Measurements from ENCODE around the gene DLG4.
"Not testable (repeated sequence)": the region's sequence is repeated elsewhere in the genome, so short reads cannot be mapped to it uniquely, and the experiment has no call there.

Gene DLG4

DNA sequence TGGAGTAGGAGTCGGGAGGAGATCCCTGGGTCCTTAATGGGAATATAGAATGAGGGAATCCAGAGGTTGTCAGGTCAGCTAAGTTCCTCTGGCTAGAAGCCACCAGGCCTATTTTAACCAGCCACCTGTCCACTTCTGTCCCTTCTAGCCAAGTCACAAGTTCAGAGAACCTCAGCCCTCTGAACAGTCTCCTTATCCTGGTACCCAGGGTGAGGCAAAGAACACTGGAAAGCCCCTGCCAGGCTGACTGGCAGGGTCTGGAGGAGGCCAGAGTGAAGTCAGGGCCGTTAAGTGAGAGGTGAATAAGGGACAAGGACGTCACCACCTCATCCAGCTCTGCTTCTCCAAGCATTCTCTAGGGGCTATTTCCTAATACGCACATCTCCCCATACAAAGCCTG is 29.2 kb upstream of the DLG4 start:
- H3K4me1 ChIP-seq (ENCODE audit: control insufficient read depth, insufficient read depth, low read length) = peaks cover 13% of the 10 kb centered on the region; the same call in 1 of the 2 replicates
- no peak overlapping the region for H3K4me3 ChIP-seq (ENCODE audit: low read depth, low read length)
- TF ChIP-seq GFI1B (tag by site-specific recombination; IDR thresholded peaks at IDR 0.05) = no peak
- TF ChIP-seq, protein P1, sequence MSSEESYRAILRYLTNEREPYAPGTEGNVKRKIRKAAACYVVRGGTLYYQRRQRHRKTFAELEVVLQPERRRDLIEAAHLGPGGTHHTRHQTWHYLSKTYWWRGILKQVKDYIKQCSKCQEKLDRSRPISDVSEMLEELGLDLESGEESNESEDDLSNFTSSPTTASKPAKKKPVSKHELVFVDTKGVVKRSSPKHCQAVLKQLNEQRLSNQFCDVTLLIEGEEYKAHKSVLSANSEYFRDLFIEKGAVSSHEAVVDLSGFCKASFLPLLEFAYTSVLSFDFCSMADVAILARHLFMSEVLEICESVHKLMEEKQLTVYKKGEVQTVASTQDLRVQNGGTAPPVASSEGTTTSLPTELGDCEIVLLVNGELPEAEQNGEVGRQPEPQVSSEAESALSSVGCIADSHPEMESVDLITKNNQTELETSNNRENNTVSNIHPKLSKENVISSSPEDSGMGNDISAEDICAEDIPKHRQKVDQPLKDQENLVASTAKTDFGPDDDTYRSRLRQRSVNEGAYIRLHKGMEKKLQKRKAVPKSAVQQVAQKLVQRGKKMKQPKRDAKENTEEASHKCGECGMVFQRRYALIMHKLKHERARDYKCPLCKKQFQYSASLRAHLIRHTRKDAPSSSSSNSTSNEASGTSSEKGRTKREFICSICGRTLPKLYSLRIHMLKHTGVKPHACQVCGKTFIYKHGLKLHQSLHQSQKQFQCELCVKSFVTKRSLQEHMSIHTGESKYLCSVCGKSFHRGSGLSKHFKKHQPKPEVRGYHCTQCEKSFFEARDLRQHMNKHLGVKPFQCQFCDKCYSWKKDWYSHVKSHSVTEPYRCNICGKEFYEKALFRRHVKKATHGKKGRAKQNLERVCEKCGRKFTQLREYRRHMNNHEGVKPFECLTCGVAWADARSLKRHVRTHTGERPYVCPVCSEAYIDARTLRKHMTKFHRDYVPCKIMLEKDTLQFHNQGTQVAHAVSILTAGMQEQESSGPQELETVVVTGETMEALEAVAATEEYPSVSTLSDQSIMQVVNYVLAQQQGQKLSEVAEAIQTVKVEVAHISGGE (tag by site-specific recombination; conservative IDR thresholded peaks at IDR 0.05; ENCODE audit: low read depth) = no peak
- no peak for TF ChIP-seq ZNF785 (tag by site-specific recombination; IDR thresholded peaks at IDR 0.05)
- TF ChIP-seq ZNF777 (tag by site-specific recombination; IDR thresholded peaks at IDR 0.05; ENCODE audit: borderline replicate concordance) = no peak
- no peak for TF ChIP-seq WT1 (tag by site-specific recombination; IDR thresholded peaks at IDR 0.05)
- TF ChIP-seq ZNF202 (tag by site-specific recombination; IDR thresholded peaks at IDR 0.05; ENCODE audit: borderline replicate concordance) = no peak
- no peak for TF ChIP-seq TRIM28 (IDR thresholded peaks at IDR 0.05; ENCODE audit: borderline replicate concordance, low read length)
- CTCF ChIA-PET = no interaction called here
- H3K36me3 ChIP-seq (ENCODE audit: control insufficient read depth in 2 of 2, insufficient read depth in 1 of 2, low read length in 2 of 2) = peaks cover 30 to 47% of the 10 kb centered on the region in 2 experiments
- peak overlapping the region; percentile 46; the same call in 1 of the 2 replicates for H3K27ac ChIP-seq (ENCODE audit: extremely low read depth, low read depth, low read length)
- H3K9me3 ChIP-seq (ENCODE audit: control insufficient read depth, insufficient read depth, low read depth, low read length) = no peaks in the 10 kb centered on the region
- POLR2A ChIA-PET = interaction anchor here (0.7 to 1.5 kb wide), 4 partner anchors 9 to 154 kb away, joined by 3 to 5 read pairs (median 4); partner anchors contain the start of genes ACADVL, DLG4, NEURL4 and PHF23

DNA sequence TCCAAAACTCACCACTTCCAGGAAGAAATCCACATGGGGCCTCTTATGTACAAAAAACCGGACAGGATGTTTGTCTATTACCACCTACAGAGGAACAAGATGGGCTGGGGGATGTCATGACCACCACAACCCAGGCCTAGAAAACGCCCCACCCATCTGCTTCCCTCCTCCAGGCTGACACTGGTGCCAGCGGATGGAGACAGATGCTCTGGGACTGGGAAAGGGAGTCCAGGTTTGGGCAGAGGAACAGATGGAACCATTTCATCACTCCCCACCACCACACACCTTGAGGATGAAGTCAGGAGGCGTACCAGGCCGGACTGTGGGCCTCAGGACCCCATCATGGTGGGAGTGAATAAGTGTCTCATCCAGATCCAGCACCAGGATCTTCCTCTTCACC is 27.1 kb upstream of the DLG4 start:
- TF ChIP-seq ZBTB17 (tag by site-specific recombination; IDR thresholded peaks at IDR 0.05) (no peak), ZNF792 (tag by site-specific recombination; IDR thresholded peaks at IDR 0.05) (no peak), ZNF707 (tag by site-specific recombination; IDR thresholded peaks at IDR 0.05) (no peak), SALL2 (tag by site-specific recombination; IDR thresholded peaks at IDR 0.05; ENCODE audit: borderline replicate concordance) (no peak), KLF8 (tag by site-specific recombination; IDR thresholded peaks at IDR 0.05) (no peak), ZNF664 (tag by site-specific recombination; IDR thresholded peaks at IDR 0.05) (no peak), ZNF391 (tag by site-specific recombination; IDR thresholded peaks at IDR 0.05; ENCODE audit: borderline replicate concordance, low read depth) (no peak)
- TF ChIP-seq, protein P2, sequence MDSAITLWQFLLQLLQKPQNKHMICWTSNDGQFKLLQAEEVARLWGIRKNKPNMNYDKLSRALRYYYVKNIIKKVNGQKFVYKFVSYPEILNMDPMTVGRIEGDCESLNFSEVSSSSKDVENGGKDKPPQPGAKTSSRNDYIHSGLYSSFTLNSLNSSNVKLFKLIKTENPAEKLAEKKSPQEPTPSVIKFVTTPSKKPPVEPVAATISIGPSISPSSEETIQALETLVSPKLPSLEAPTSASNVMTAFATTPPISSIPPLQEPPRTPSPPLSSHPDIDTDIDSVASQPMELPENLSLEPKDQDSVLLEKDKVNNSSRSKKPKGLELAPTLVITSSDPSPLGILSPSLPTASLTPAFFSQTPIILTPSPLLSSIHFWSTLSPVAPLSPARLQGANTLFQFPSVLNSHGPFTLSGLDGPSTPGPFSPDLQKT (IDR thresholded peaks at IDR 0.05; ENCODE audit: borderline replicate concordance, low read depth, low read length) = no peak
- peaks cover 27 to 46% of the 10 kb centered on the region in 2 experiments for H3K36me3 ChIP-seq (ENCODE audit: control insufficient read depth in 2 of 2, insufficient read depth in 1 of 2, low read length in 2 of 2)
- no peaks in the 10 kb centered on the region for H3K9me3 ChIP-seq (ENCODE audit: control insufficient read depth, insufficient read depth, low read depth, low read length)
- H3K4me3 ChIP-seq (ENCODE audit: low read depth, low read length) = no peak overlapping the region
- CTCF ChIA-PET = interaction anchor here (0.6 kb wide), 1 partner anchor 314 kb away, joined by 3 read pairs; no protein-coding TSS in a partner anchor
- H3K4me1 ChIP-seq (ENCODE audit: control insufficient read depth, insufficient read depth, low read length) = peaks cover 14% of the 10 kb centered on the region
- no peak overlapping the region for H3K27ac ChIP-seq (ENCODE audit: extremely low read depth, low read depth, low read length)
- POLR2A ChIA-PET = no interaction called here

DNA sequence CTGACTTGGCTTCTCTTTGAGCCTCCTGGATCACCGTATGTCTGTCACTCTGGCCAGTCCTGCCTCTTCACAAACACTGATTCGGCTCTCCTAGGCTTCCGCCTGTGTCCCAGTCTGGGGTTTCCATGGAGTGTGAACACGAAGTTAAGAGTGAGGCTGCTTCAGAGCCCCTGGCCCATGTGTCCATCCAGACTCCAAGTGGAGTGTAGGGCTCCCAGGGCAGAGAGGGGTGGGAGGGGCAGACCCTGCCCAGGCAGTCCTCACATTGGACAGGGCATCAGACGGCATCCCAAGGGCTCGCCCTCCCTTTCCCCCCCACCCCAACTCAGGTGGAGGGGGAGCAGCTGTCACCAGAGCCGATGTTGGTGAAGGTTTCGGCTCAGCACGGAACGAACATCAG is 24.2 kb upstream of the DLG4 start:
- POLR2A ChIA-PET; H3K4me1 ChIP-seq (ENCODE audit: control insufficient read depth, insufficient read depth, low read length); H3K27ac ChIP-seq (ENCODE audit: extremely low read depth, low read depth, low read length); H3K9me3 ChIP-seq (ENCODE audit: control insufficient read depth, insufficient read depth, low read depth, low read length); H3K4me3 ChIP-seq (ENCODE audit: low read depth, low read length): not testable (repeated sequence)
- CTCF ChIA-PET = interaction anchor here (3.1 to 5.2 kb wide), 2 partner anchors 24 to 52 kb away, joined by 14 to 33 read pairs; partner anchors contain the start of genes ACADVL and DLG4
- peaks cover 27 to 55% of the 10 kb centered on the region in 2 experiments for H3K36me3 ChIP-seq (ENCODE audit: control insufficient read depth in 2 of 2, insufficient read depth in 1 of 2, low read length in 2 of 2)

Measured in HEK293 (cell line).